ENCODE results near the gene IFNK.

GRCh38 chr9:27478322-27478721 is 45.8 kb upstream of the IFNK start:
- no peak for TF ChIP-seq CTCF (IDR thresholded peaks at IDR 0.05)
- TF ChIP-seq POLR2A (IDR thresholded peaks at IDR 0.05), result no peak

Measured in uterus (tissue), 2 donors.